Liver (tissue), 9 donors: ENCODE data around the gene GBA3. TPM values are rescaled to one million over a fixed set of nuclear protein-coding genes. Genes with fewer than 3 reads are reported as not detected.

Experiments
- DNase-seq: peaks from one replicate; pipeline ENCODE4 v3.0.0-alpha.2; 2017; ENCODE audit warnings: low spot score
- H3K27ac ChIP-seq, 2 donors: one replicate each; pipeline ENCODE4 v1.7.0; 2013; ENCODE audit warnings: inconsistent platforms in 2 of 2, low read length in 2 of 2, control low read depth in 1 of 2, low read depth in 1 of 2, mild to moderate bottlenecking in 1 of 2
- H3K27me3 ChIP-seq, 4 donors: one replicate each; pipeline versions ENCODE4 v1.6.1 to v1.7.0; 2013; ENCODE audit warnings: low read length in 3 of 4, inconsistent platforms in 1 of 4, mild to moderate bottlenecking in 1 of 4, moderate library complexity in 1 of 4; ENCODE audit not compliant: control insufficient read depth in 4 of 4, insufficient read depth in 4 of 4
- H3K36me3 ChIP-seq, 4 donors: one replicate each; pipeline versions ENCODE4 v1.6.1 to v1.7.0; 2013; ENCODE audit warnings: low read length in 3 of 4, mild to moderate bottlenecking in 3 of 4, low read depth in 1 of 4, moderate library complexity in 1 of 4; ENCODE audit not compliant: control insufficient read depth in 4 of 4, insufficient read depth in 3 of 4
- H3K4me1 ChIP-seq, 4 donors: one replicate each; pipeline versions ENCODE4 v1.6.1 to v1.7.0; 2013; ENCODE audit warnings: low read length in 3 of 4, mild to moderate bottlenecking in 3 of 4, moderate library complexity in 1 of 4; ENCODE audit not compliant: control insufficient read depth in 4 of 4, insufficient read depth in 4 of 4
- H3K4me3 ChIP-seq, 3 donors: one replicate each; pipeline versions ENCODE4 v1.6.1 to v1.7.0; 2013; ENCODE audit warnings: low read length in 3 of 3, control low read depth in 1 of 3, low read depth in 1 of 3, mild to moderate bottlenecking in 1 of 3
- H3K9ac ChIP-seq, 2 donors: one replicate each; pipeline ENCODE4 v1.7.0; 2013; ENCODE audit warnings: low read length in 2 of 2, mild to moderate bottlenecking in 2 of 2, moderate library complexity in 2 of 2, control low read depth in 1 of 2, low read depth in 1 of 2
- H3K9me3 ChIP-seq, 4 donors: one replicate each; pipeline versions ENCODE4 v1.6.1 to v1.7.0; 2013; ENCODE audit warnings: low read length in 3 of 4; ENCODE audit not compliant: control insufficient read depth in 4 of 4
- ATF3 ChIP-seq: IDR thresholded peaks from 2 replicates; pipeline ENCODE4 v1.6.1; 2016; ENCODE audit warnings: antibody characterized with exemption
- EGR1 ChIP-seq, 2 donors: IDR thresholded peaks; 2 replicates each; pipeline ENCODE4 v1.6.1; 2016 to 2018; ENCODE audit warnings: antibody characterized with exemption in 2 of 2, low read depth in 2 of 2
- FOXA1 ChIP-seq: IDR thresholded peaks from 2 replicates; pipeline ENCODE4 v1.6.1; 2016; ENCODE audit warnings: antibody characterized with exemption
- GABPA ChIP-seq, 2 donors: IDR thresholded peaks in 1 of 2; conservative IDR thresholded peaks in 1 of 2; 2 replicates each; pipeline ENCODE4 v1.6.1; 2016; ENCODE audit warnings: antibody characterized with exemption in 2 of 2, mild to moderate bottlenecking in 1 of 2, moderate library complexity in 1 of 2
- HNF4A ChIP-seq, 2 donors: conservative IDR thresholded peaks; 2 replicates each; pipeline ENCODE4 v1.6.1; 2016; ENCODE audit warnings: antibody characterized with exemption in 2 of 2, mild to moderate bottlenecking in 2 of 2
- HNF4G ChIP-seq: IDR thresholded peaks from 2 replicates; pipeline ENCODE4 v1.6.1; 2016; ENCODE audit warnings: antibody characterized with exemption
- JUND ChIP-seq, 2 donors: IDR thresholded peaks; 2 replicates each; pipeline ENCODE4 v1.6.1; 2016; ENCODE audit warnings: antibody characterized with exemption in 2 of 2
- MAX ChIP-seq: IDR thresholded peaks from 2 replicates; pipeline ENCODE4 v1.6.1; 2016; ENCODE audit warnings: antibody characterized with exemption
- NR2F2 ChIP-seq: IDR thresholded peaks from 2 replicates; pipeline ENCODE4 v1.6.1; 2016; ENCODE audit warnings: antibody characterized with exemption
- RXRA ChIP-seq, 2 donors: IDR thresholded peaks; 2 replicates each; pipeline ENCODE4 v1.6.1; 2017 to 2018; ENCODE audit warnings: antibody characterized with exemption in 2 of 2, mild to moderate bottlenecking in 1 of 2
- SP1 ChIP-seq: IDR thresholded peaks from 2 replicates; pipeline ENCODE4 v1.6.1; 2018; ENCODE audit warnings: antibody characterized with exemption, mild to moderate bottlenecking
- TAF1 ChIP-seq: conservative IDR thresholded peaks from 2 replicates; pipeline ENCODE4 v1.6.1; 2016; ENCODE audit warnings: antibody characterized with exemption, mild to moderate bottlenecking
- YY1 ChIP-seq: IDR thresholded peaks from 2 replicates; pipeline ENCODE4 v1.6.1; 2016; ENCODE audit warnings: antibody characterized with exemption, mild to moderate bottlenecking
- ZBTB33 ChIP-seq: IDR thresholded peaks from 2 replicates; pipeline ENCODE4 v1.6.1; 2016; ENCODE audit warnings: antibody characterized with exemption
- WGBS: extraction: QIAGEN DNeasy Blood & Tissue Kit; methylation state at CpG from one replicate; pipeline ENCODE4 v1.1.7; 2013; 5-methylcytosine and 5-hydroxymethylcytosine counted together
- polyA plus RNA-seq, 2 donors: library from polyadenylated mRNA; stranded (reverse) in 1 of 2; unstranded in 1 of 2; fragments of 200-250 nt in 1 of 2; fragments of >200 nt in 1 of 2; fragmentation: Nextera tagmentation in 1 of 2; extraction: Ambion mirVana in 1 of 2; gene quantifications; one replicate each; pipeline versions ENCODE4 v1.2.1 to v1.2.3, GENCODE V29; 2013 to 2015
- total RNA-seq, 2 donors: library from RNA; depleted of rRNA; stranded (reverse); fragments of >200 nt; gene quantifications; one replicate each; pipeline ENCODE4 v1.2.3, GENCODE V29; 2014
- TF ChIP-seq, protein P1 (sequence below): IDR thresholded peaks from 2 replicates; pipeline ENCODE4 v1.6.1; 2016; ENCODE audit warnings: antibody characterized with exemption, mild to moderate bottlenecking
- TF ChIP-seq, protein P2 (sequence below): fragments of 150-350 bp; IDR thresholded peaks from 2 replicates; pipeline ENCODE4 v1.5.1; 2017; ENCODE audit warnings: improper control_type of control experiment, low read depth, low read length; ENCODE audit not compliant: missing input control
- donor health status: healthy.
- donor health status: healthy.
- donor health status: healthy.
- donor health status: healthy.
- donor health status: healthy.

GBA3 gene
- total and polyA plus RNA-seq, 4 donors: 10.6 to 36.7 (median 18.9) TPM

DNA sequence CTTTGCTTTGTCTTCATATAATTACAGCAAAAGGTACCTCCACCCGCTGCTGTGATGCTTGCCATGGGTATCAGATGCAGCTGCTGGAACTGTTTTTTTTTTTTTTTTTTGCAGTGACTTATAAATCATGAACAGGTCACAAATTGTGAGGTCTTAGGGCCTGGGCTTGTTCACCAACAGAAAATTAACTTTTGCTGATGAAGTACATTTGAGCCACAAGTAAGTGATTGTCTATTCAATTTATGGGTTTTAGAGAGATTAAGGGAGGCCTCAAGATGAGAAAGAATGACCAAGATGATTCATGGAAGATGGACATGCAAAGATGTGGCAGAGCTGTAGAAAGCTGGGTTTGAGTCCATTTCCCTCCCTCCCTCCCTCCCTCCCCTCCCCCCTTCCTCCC is 18.0 kb upstream of the GBA3 start:
- Histone ChIP-seq H3K9me3 (no peaks in the 10 kb centered on the region), H3K36me3 (no peaks in the 10 kb centered on the region), H3K27me3 (no peaks in the 10 kb centered on the region), H3K9ac (no peak overlapping the region), H3K4me3 (no peak overlapping the region), H3K4me1 (peaks cover 4 to 8% (median 6%) of the 10 kb centered on the region in 4 donors), H3K27ac (no peak overlapping the region)
- TF ChIP-seq, protein P1, sequence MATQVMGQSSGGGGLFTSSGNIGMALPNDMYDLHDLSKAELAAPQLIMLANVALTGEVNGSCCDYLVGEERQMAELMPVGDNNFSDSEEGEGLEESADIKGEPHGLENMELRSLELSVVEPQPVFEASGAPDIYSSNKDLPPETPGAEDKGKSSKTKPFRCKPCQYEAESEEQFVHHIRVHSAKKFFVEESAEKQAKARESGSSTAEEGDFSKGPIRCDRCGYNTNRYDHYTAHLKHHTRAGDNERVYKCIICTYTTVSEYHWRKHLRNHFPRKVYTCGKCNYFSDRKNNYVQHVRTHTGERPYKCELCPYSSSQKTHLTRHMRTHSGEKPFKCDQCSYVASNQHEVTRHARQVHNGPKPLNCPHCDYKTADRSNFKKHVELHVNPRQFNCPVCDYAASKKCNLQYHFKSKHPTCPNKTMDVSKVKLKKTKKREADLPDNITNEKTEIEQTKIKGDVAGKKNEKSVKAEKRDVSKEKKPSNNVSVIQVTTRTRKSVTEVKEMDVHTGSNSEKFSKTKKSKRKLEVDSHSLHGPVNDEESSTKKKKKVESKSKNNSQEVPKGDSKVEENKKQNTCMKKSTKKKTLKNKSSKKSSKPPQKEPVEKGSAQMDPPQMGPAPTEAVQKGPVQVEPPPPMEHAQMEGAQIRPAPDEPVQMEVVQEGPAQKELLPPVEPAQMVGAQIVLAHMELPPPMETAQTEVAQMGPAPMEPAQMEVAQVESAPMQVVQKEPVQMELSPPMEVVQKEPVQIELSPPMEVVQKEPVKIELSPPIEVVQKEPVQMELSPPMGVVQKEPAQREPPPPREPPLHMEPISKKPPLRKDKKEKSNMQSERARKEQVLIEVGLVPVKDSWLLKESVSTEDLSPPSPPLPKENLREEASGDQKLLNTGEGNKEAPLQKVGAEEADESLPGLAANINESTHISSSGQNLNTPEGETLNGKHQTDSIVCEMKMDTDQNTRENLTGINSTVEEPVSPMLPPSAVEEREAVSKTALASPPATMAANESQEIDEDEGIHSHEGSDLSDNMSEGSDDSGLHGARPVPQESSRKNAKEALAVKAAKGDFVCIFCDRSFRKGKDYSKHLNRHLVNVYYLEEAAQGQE: no peak
- no peak for TF ChIP-seq EGR1 (IDR thresholded peaks at IDR 0.05; ENCODE audit: low read depth in 2 of 2)
- no peak for TF ChIP-seq HNF4G
- no peak for TF ChIP-seq ATF3
- TF ChIP-seq HNF4A (conservative IDR thresholded peaks at IDR 0.05): no peak
- TF ChIP-seq ZBTB33: no peak
- TF ChIP-seq FOXA1: no peak
- no peak for TF ChIP-seq NR2F2
- TF ChIP-seq RXRA (IDR thresholded peaks at IDR 0.05): no peak
- TF ChIP-seq JUND (IDR thresholded peaks at IDR 0.05): no peak
- no peak for TF ChIP-seq SP1
- no peak for TF ChIP-seq YY1
- WGBS: 98% methylated on average over 1 of the region's 1 CpG
- DNase-seq: no peak

- Histone ChIP-seq H3K27ac (no peak overlapping the region), H3K36me3 (no peaks in the 10 kb centered on the region), H3K27me3 (no peaks in the 10 kb centered on the region), H3K9ac (no peak overlapping the region), H3K4me3 (no peak overlapping the region), H3K4me1 (peaks cover 7 to 14% (median 13%) of the 10 kb centered on the region in 4 donors), H3K9me3 (no peaks in the 10 kb centered on the region)
- TF ChIP-seq MAX (no peak), GABPA (IDR thresholded peaks at IDR 0.05 in 1 of 2, conservative IDR thresholded peaks at IDR 0.05 in 1 of 2) (no peak), NR2F2 (no peak), ZBTB33 (no peak), ATF3 (no peak), SP1 (no peak), YY1 (no peak), HNF4G (no peak), TAF1 (no peak)
- TF ChIP-seq, protein P1: no peak
- TF ChIP-seq, protein P2, sequence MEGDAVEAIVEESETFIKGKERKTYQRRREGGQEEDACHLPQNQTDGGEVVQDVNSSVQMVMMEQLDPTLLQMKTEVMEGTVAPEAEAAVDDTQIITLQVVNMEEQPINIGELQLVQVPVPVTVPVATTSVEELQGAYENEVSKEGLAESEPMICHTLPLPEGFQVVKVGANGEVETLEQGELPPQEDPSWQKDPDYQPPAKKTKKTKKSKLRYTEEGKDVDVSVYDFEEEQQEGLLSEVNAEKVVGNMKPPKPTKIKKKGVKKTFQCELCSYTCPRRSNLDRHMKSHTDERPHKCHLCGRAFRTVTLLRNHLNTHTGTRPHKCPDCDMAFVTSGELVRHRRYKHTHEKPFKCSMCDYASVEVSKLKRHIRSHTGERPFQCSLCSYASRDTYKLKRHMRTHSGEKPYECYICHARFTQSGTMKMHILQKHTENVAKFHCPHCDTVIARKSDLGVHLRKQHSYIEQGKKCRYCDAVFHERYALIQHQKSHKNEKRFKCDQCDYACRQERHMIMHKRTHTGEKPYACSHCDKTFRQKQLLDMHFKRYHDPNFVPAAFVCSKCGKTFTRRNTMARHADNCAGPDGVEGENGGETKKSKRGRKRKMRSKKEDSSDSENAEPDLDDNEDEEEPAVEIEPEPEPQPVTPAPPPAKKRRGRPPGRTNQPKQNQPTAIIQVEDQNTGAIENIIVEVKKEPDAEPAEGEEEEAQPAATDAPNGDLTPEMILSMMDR: no peak
- 92% methylated on average over 1 of the region's 1 CpG for WGBS
- no peak for DNase-seq
These were observed 16.7 kb upstream of the GBA3 start for GRCh38 chr4:22676063-22676462.
